ENCODE results near the gene TOP3A. TPM values are rescaled to one million over a fixed set of nuclear protein-coding genes. Genes with fewer than 3 reads are reported as not detected.

Gene TOP3A
- total RNA-seq, 1 donor from 2014 or later = 75.2 TPM

DNA sequence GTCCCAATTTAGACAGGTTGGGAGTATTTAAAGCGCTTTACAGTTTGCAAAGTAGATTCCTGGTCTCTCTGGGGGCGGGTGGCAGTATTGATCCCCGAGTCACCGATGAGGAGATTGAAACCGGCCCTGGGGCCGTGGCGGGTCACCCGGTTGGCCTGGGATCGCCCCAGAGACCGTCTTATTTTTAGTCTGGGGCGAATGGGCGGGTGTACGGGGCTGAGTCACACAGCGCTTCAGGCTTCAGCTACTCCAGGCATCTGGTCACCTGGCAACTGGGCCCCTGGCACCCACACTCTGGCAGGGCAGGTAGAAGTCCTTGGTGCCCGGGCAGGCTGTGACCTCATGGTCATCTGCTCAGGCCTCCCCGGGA is 53.7 kb downstream of the TOP3A start:
- Mint-ChIP-seq H3K36me3 (ENCODE audit: low read depth) (peaks cover 9% of the 10 kb centered on the region), H3K9me3 (no peaks in the 10 kb centered on the region), H3K4me1 (ENCODE audit: low read depth) (peaks cover 31% of the 10 kb centered on the region), H3K4me3 (peak overlapping the region; percentile 82), H3K27ac (peak overlapping the region; percentile 76), H3K27me3 (ENCODE audit: insufficient read depth) (no peaks in the 10 kb centered on the region)
- no peak for DNase-seq (ENCODE audit: low spot score)
- intact Hi-C loops (cut with micrococcal nuclease) = loop anchor here (2.0 kb wide), 1 partner anchor 102 kb away; the partner anchor contains the start of gene SHMT1

- Mint-ChIP-seq H3K27me3 (ENCODE audit: insufficient read depth) (no peaks in the 10 kb centered on the region), H3K4me1 (ENCODE audit: low read depth) (peaks cover 31% of the 10 kb centered on the region), H3K36me3 (ENCODE audit: low read depth) (peaks cover 9% of the 10 kb centered on the region), H3K4me3 (peak within 1 kb of the TSS; percentile 82), H3K27ac (peak within 1 kb of the TSS; percentile 76), H3K9me3 (no peaks in the 10 kb centered on the region)
- intact Hi-C loops (cut with micrococcal nuclease) = loop anchor here (1.0 to 2.0 kb wide), 5 partner anchors 35 to 173 kb away; partner anchors contain the start of genes ALKBH5, DRG2, LLGL1 and SHMT1
- DNase-seq (ENCODE audit: low spot score) = peak; percentile 91
These were observed 54.3 kb downstream of the TOP3A start, which contains the start of gene MIEF2 for GRCh38 chr17:18260332-18261145. TSS of gene MIEF2 (plus strand) at chr17:18260662. CDS start at chr17:18262721, 2,059 bp downstream.

DNA sequence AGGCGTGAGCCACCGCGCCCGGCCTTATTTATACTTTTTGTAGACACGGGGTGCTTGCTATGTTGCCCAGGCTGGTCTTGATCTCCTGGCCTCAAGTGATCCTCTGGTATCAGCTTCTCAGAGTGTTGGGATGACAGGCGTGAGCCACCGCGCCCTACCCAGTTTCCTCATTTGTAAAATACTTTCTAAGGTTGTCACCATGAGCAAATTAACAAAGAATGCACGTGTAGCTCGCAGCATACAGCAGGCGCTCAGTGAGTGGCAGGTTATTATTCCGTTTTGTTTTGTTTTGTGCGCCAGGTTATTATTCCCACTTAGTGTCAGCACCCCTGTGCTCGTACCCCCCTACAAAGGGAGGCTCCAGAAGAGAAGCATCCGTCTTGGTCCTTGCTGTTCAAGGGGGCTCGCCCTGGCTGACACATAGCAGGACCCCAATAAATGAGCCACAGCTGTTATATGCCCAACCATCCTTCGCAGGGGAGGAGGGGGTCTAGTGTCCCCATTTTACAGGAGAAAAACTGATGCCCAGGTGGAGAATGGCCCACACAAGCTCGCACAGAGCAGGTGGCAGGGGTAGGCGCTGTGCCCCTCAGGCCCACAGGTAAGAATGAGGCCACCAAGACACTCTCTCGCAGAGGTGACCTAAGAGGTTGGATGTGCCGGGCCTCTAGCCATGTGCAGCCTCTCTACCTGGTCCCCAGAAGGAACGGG is 55.0 kb downstream of the TOP3A start:
- no peaks in the 10 kb centered on the region for H3K9me3 Mint-ChIP-seq
- H3K36me3 Mint-ChIP-seq (ENCODE audit: low read depth) = peaks cover 9% of the 10 kb centered on the region
- no peaks in the 10 kb centered on the region for H3K27me3 Mint-ChIP-seq (ENCODE audit: insufficient read depth)
- no peak for DNase-seq (ENCODE audit: low spot score)
- intact Hi-C loops (cut with micrococcal nuclease) = loop anchor here (1.0 to 2.0 kb wide), 5 partner anchors 34 to 172 kb away; partner anchors contain the start of genes ALKBH5, DRG2, LLGL1 and SHMT1
- peaks cover 31% of the 10 kb centered on the region for H3K4me1 Mint-ChIP-seq (ENCODE audit: low read depth)
- peak overlapping the region; percentile 82 for H3K4me3 Mint-ChIP-seq
- peak overlapping the region; percentile 73 for H3K27ac Mint-ChIP-seq

DNA sequence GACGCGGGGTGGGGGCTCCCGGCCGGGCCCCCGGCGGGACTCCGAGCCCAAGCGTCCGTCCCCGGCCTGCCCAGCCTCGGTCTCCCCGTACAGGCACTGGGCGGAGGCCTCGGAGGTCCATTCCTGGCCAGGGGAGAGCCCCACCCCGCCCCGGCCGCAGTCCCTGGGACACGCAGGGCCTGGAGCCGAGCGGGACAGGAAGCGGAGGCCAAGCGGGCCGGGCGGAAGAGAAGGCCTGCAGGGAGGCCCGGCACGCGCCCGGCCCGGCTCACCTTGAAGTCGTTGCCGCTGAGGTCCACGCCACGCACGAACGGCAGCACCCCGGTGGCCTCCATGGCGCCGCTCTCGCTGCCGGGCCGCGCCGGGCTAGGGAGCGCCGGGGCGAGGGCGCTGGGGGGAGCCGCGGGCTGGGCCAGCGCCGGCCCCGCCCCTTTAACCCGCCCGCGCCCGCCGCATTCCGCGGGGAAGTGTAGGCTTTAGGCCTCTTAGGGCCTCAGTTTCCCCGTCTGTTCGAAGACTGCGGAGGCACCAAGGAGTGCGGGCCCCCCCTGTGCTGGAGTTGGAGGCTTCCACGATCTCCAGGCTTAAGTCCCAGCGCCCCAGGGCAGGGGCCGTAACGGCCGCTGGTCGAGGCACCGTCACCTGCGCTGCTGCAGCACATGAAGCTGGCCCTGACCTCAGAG is 56.3 kb downstream of the TOP3A start, which contains the start of gene FLII:
FLII (minus strand) TSS at position 383 of the 683 bp plus-strand sequence; CDS start at position 335, 48 bp downstream.
- Mint-ChIP-seq H3K4me1 (ENCODE audit: low read depth) (peaks cover 31% of the 10 kb centered on the region), H3K9me3 (no peaks in the 10 kb centered on the region), H3K27ac (peak within 1 kb of the TSS; percentile 89), H3K4me3 (peak within 1 kb of the TSS; percentile 99), H3K27me3 (ENCODE audit: insufficient read depth) (no peaks in the 10 kb centered on the region), H3K36me3 (ENCODE audit: low read depth) (peaks cover 12% of the 10 kb centered on the region)
- intact Hi-C loops (cut with micrococcal nuclease) = loop anchor here (1.0 kb wide), 1 partner anchor 10 kb away; no protein-coding TSS in a partner anchor
- DNase-seq (ENCODE audit: low spot score) = peak; percentile 50

GRCh38 chr17:18257982-18258355 is 56.8 kb downstream of the TOP3A start:
- no peaks in the 10 kb centered on the region for H3K9me3 Mint-ChIP-seq
- peaks cover 12% of the 10 kb centered on the region for H3K36me3 Mint-ChIP-seq (ENCODE audit: low read depth)
- DNase-seq (ENCODE audit: low spot score) = peak; percentile 37
- H3K27ac Mint-ChIP-seq = peak overlapping the region; percentile 89
- H3K4me3 Mint-ChIP-seq = peak overlapping the region; percentile 99
- H3K27me3 Mint-ChIP-seq (ENCODE audit: insufficient read depth) = no peaks in the 10 kb centered on the region
- H3K4me1 Mint-ChIP-seq (ENCODE audit: low read depth) = peaks cover 31% of the 10 kb centered on the region
- intact Hi-C loops (cut with micrococcal nuclease) = loop anchor here (1.0 kb wide), 1 partner anchor 10 kb away; no protein-coding TSS in a partner anchor

DNA sequence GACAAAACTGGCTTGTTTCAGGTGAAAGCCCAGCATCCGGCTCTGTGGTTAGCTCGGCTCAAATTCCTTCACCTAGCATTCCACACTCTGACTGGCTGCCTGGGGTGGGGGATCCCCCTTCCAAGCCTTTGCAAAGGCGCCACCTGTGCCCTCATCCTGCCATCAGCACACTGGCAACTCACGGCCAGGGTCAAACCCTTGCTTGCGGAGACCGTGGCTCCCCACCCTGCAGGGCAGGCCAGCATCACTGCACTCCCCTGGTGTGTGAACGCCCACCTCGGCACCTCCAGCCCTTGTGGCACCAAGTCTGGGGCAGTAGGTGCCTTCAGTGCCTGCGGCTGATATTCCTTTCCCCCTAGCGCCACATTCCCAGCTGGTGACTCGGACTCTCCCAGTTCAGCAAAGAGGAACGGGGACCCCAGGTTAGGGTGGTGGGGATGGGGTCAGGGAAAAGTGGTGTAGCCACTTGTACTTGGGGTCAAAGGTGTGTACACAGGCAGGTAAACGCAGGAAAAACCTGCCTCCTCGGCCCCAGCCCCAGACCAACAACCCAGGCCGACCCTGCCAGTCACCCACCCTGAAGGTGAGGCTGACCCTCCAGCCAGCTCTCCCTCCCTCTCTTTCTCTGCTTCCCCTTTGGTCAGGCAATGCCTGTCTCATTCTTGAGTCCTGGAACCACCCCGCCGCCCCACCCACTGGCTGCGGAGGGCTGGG is 57.4 kb downstream of the TOP3A start:
- no peaks in the 10 kb centered on the region for H3K9me3 Mint-ChIP-seq
- H3K4me3 Mint-ChIP-seq = peak overlapping the region; percentile 99
- no peaks in the 10 kb centered on the region for H3K27me3 Mint-ChIP-seq (ENCODE audit: insufficient read depth)
- H3K27ac Mint-ChIP-seq = peak overlapping the region; percentile 89
- no peak for DNase-seq (ENCODE audit: low spot score)
- H3K36me3 Mint-ChIP-seq (ENCODE audit: low read depth) = peaks cover 15% of the 10 kb centered on the region
- intact Hi-C loops (cut with micrococcal nuclease) = no loop called here
- H3K4me1 Mint-ChIP-seq (ENCODE audit: low read depth) = peaks cover 31% of the 10 kb centered on the region

- H3K36me3 Mint-ChIP-seq (ENCODE audit: low read depth) = peaks cover 16% of the 10 kb centered on the region
- peaks cover 27% of the 10 kb centered on the region for H3K4me1 Mint-ChIP-seq (ENCODE audit: low read depth)
- intact Hi-C loops (cut with micrococcal nuclease) = no loop called here
These were observed 58.0 kb downstream of the TOP3A start for GRCh38 chr17:18256776-18257175.

GRCh38 chr17:18256351-18256750 is 58.4 kb downstream of the TOP3A start:
- H3K36me3 Mint-ChIP-seq (ENCODE audit: low read depth) = peaks cover 19% of the 10 kb centered on the region
- H3K27me3 Mint-ChIP-seq (ENCODE audit: insufficient read depth) = no peaks in the 10 kb centered on the region
- H3K9me3 Mint-ChIP-seq = no peaks in the 10 kb centered on the region
- peaks cover 23% of the 10 kb centered on the region for H3K4me1 Mint-ChIP-seq (ENCODE audit: low read depth)
- peak overlapping the region; percentile 45 for H3K4me3 Mint-ChIP-seq
- DNase-seq (ENCODE audit: low spot score) = no peak
- intact Hi-C loops (cut with micrococcal nuclease) = no loop called here
- H3K27ac Mint-ChIP-seq = no peak overlapping the region

More at GRCh38 chr17:18256776-18257175, 58.0 kb downstream of the TOP3A start:
- Mint-ChIP-seq H3K27me3 (ENCODE audit: insufficient read depth) (no peaks in the 10 kb centered on the region), H3K27ac (no peak overlapping the region), H3K4me3 (peak overlapping the region; percentile 99), H3K9me3 (no peaks in the 10 kb centered on the region)
- no peak for DNase-seq (ENCODE audit: low spot score)

DNA sequence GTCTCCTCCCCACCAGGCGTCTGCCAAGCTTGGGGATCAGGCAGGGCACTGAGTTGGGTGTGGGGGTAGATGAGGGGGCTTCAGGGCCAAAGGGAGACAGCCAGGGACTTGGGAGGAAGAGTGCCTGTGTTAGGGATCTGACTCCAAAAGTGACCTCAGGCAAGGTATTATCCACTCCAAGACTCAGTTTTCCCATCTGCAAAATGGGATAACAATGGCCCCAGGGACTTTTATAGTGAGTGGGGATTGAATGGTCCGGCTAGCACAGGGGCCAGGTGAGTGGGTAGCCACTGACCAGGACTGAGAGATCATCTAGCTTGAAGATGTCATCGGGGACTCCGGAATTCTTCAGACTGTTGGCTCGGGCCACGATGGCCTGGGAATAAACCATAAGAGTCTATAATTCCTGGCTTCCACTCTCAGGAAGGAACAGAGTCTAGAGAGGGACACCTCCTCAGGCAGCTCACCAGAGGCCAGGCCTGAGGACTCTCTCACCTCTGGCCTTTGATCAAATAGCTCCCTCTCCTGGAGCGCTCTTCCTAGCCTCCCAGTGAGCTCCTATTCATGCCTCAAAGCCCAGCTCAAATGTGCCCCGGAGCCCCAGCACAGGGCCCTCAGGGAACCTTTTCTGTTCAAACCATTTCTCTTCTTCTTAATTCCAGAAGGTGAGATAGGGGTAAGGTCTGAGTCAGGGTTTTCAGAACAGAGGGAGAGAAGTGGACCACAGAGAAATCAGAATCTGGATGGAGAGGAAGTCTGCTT is 59.7 kb downstream of the TOP3A start:
- Mint-ChIP-seq H3K36me3 (ENCODE audit: low read depth) (peaks cover 25% of the 10 kb centered on the region), H3K4me3 (no peak overlapping the region), H3K4me1 (ENCODE audit: low read depth) (peaks cover 20% of the 10 kb centered on the region), H3K27ac (no peak overlapping the region), H3K9me3 (no peaks in the 10 kb centered on the region), H3K27me3 (ENCODE audit: insufficient read depth) (no peaks in the 10 kb centered on the region)
- intact Hi-C loops (cut with micrococcal nuclease) = no loop called here
- no peak for DNase-seq (ENCODE audit: low spot score)

GRCh38 chr17:18253947-18254821 is 60.6 kb downstream of the TOP3A start:
- DNase-seq (ENCODE audit: low spot score) = no peak
- Mint-ChIP-seq H3K27me3 (ENCODE audit: insufficient read depth) (no peaks in the 10 kb centered on the region), H3K4me1 (ENCODE audit: low read depth) (peaks cover 14% of the 10 kb centered on the region), H3K36me3 (ENCODE audit: low read depth) (peaks cover 25% of the 10 kb centered on the region), H3K4me3 (no peak overlapping the region), H3K27ac (no peak overlapping the region), H3K9me3 (no peaks in the 10 kb centered on the region)
- intact Hi-C loops (cut with micrococcal nuclease) = no loop called here
